Thyroid gland (tissue), 4 donors: Measurements from ENCODE around the gene MCCD1.

Experiments used
- CTCF ChIP-seq, 6 experiments: fragments of 200-600 bp in 3 of 6; fragments of 450-650 bp in 3 of 6; sonication (generic) in 3 of 6; IDR thresholded peaks; one replicate each; pipeline ENCODE4 v1.5.1; 2016 to 2019; ENCODE audit warnings: antibody characterized with exemption in 6 of 6, mild to moderate bottlenecking in 2 of 6, inconsistent platforms in 1 of 6, moderate library complexity in 1 of 6
- POLR2A ChIP-seq, 2 donors: fragments of 450-650 bp; IDR thresholded peaks; one replicate each; pipeline ENCODE4 v1.6.1; 2017; ENCODE audit warnings: antibody characterized with exemption in 2 of 2, mild to moderate bottlenecking in 2 of 2, moderate library complexity in 1 of 2

- TF ChIP-seq CTCF (IDR thresholded peaks at IDR 0.05), result no peak
- no peak for TF ChIP-seq POLR2A (IDR thresholded peaks at IDR 0.05)
These were observed 45.6 kb downstream of the MCCD1 start for GRCh38 chr6:31574106-31575061.
